HG03045 (cell line): ENCODE results near the gene HOXB13.
"Not testable (repeated sequence)": the region's sequence is repeated elsewhere in the genome, so short reads cannot be mapped to it uniquely, and the experiment has no call there.

Experiments used
- ATAC-seq: cut with Tn5 transposase; IDR thresholded peaks from one replicate; pipeline ENCODE4 v1.9.1; 2021; ENCODE audit warnings: mild to moderate bottlenecking, moderate library complexity; ENCODE audit not compliant: unreplicated experiment

Gene HOXB13

GRCh38 chr17:48726916-48727286 is 1.6 kb downstream of the HOXB13 start:
- ATAC-seq = no peak

- ATAC-seq = no peak
These were observed 2.2 kb downstream of the HOXB13 start for GRCh38 chr17:48726114-48726915.

GRCh38 chr17:48725288-48726064 is 3.1 kb downstream of the HOXB13 start:
- ATAC-seq = no peak

- ATAC-seq = no peak
These were observed 3.6 kb downstream of the HOXB13 start for GRCh38 chr17:48725004-48725287.

- ATAC-seq = no peak
These were observed 4.1 kb downstream of the HOXB13 start for GRCh38 chr17:48724251-48725003.

GRCh38 chr17:48723423-48724250 is 4.9 kb downstream of the HOXB13 start:
- ATAC-seq = no peak

DNA sequence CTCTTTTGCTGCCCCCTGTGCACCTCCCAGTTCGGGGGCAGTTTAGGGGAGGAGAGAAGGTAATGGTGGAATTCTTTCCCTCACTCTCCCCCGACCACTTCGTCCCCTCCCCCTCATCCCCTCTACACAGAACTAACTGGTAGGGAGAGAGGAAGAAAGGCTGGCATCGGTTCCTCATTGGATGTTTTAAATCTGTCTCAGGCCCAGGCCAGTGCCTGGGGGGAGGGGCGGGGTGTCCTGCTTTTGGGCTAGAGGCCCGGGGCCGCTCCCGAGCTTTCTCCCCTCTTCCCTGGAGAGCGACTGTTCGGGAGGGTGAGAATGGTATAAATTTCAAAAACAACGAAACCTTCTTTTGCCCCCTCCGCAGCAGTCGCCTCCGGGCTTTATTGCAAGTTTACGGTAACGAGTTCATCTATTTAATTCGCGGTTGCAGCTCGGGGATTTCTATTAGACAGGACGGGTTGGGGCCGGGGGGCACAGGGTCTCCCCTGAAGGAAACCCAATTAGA is 5.6 kb downstream of the HOXB13 start, which contains the start of gene PRAC2:
Gene PRAC2 (plus strand): TSS at position 271 of the 508 bp plus-strand sequence. CDS start 1,226 bp downstream, outside the sequence.
- ATAC-seq = no peak

DNA sequence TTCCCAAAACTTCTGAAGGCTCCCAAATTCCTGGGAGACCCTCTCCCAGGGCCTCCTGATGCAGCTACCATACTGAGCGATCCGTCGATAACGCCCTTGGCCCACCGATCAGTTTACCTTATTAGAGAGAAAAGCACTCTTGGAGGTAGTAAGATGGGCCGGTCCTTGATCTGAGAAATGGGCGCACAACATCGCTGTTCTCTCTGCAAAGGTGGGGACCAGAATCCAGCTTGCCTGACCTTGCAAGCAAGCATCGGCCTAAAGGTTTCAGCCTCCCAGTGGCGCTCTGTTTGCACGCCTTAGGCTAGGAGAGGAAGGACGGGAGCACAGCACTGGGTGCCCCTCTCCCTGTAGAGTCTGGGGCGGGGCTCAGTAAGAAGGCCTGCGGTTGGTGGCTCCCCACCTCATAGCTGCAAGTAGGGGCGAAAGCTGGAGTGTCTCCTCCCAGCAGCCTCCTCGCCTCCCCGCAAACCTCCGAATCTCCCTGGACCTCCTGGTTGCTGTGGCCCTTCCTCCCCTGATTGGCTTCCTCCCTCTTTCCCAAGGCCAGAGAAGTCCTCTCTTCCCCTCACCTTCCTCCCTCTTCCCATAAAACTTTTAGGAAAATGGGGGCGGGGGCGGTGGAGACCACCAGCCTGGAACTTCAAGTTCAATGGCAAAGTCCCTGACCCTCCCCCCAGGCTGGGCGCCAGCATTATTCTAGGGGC is 6.2 kb downstream of the HOXB13 start, which contains the start of gene PRAC1:
Gene PRAC1 (minus strand): TSS at position 318 of the 707 bp plus-strand sequence. CDS start 126 bp downstream, at position 192.
- ATAC-seq = no peak

DNA sequence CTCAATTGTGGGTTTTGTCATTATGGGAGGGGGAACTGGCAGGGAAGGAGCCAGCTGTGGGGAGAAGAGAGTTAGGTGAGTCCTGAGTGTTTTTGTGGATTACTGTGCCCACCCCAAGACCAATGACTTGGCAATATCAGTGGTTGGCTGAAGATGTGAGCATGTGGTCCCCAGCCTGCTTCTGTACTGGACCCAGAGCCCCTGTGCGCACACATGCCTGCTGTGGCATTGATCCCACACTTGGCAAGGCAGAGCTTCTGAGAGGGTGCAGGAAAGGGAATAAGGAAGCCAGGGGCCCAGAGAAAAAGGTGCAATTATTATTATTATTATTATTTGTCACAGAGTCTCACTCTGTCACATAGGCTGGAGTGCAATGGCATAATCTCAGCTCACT is 7.5 kb downstream of the HOXB13 start:
- no peak for ATAC-seq

DNA sequence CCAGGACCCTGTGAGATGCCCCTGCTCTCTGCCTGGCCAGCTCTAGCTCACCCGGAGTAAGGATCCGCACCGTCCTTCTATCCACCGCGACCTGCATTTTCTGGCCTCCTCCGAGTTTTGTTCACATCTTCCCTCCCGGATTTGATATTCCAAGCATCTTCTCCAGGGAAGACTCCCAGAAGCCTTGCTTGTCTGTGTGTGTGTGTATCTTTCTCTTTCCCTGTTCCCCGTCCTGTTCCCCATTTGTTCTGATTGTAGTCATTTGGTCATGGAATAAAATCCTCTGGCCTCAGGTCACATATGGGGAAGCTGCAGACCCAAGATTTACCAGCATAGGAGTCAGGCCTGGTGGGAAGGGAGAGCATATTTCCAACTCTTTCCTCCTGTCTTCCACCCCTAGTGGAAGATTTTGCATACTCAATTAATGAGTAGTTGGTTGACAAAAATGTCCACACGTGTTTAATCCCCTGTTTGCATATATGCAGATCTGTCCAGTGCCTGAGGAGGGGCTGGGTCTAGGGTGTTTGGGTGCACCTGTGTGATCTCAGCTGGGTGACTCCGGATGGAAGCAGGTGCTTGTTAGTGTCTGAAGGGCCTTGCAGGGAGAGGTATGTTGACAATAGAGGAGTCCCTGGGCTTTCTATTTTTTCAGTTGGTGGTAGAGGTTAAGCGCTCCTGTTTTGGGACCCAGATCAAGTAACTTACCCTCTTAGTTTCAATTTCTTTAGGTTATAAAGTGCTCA is 8.1 kb downstream of the HOXB13 start:
- no peak for ATAC-seq

DNA sequence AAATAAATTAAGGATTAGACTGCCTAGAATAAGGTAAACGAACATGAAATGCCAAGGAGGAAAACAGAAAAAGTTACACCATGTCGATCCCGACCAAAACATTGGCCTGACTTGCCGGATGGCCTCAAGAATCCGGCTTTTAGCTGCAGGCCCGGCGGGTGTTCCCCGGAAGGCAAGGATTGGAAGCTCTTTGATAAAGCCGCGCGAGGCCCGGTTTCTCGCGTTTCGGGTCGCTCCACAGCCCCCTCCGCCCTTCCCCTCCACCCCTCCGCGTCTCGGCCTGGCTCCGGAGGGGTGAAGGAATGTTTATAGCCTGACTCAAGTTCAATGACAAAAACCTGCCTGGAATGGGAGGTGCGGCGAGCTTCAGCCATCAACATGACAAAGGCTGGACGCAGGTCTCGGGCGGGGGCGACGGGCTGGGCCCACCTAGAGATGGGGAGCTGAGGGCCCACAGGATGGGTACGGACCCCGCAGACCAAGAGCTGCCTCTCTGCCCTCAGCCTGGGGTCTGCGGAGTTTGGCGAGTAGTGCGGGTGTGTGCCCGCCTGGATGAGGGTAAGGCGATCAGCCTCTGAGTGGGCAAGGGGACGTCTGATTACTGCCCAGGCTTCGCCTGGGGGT is 8.8 kb downstream of the HOXB13 start:
- ATAC-seq = no peak

GRCh38 chr17:48718761-48719641 is 9.5 kb downstream of the HOXB13 start:
- ATAC-seq = no peak

DNA sequence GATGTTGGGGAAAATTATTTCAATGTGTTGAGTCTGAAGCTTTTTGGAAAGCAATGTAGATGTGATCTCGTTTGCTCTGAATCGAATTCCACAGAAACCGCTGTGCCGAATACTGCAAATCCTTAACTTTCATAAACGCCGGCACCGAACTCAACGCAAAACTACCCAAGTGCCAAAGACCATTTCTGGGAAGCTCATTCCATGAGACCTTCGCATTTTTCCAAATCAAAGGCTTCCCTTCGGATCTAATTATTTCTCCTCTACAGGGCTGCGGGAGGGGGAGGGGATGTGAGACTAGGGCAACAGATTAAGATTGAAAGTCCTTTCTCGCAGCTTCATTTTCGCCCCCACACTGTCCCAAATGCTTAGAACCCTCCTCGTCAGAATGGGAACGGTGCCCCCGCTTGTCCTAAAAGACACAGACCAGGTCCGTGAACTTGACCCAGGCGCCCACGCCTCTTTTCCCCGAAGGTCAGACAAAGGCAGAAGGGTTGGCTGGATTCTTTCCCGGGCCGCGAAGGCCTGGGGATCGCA is 10.3 kb downstream of the HOXB13 start:
- no peak for ATAC-seq

- no peak for ATAC-seq
These were observed 11.0 kb downstream of the HOXB13 start for GRCh38 chr17:48717367-48718226.

DNA sequence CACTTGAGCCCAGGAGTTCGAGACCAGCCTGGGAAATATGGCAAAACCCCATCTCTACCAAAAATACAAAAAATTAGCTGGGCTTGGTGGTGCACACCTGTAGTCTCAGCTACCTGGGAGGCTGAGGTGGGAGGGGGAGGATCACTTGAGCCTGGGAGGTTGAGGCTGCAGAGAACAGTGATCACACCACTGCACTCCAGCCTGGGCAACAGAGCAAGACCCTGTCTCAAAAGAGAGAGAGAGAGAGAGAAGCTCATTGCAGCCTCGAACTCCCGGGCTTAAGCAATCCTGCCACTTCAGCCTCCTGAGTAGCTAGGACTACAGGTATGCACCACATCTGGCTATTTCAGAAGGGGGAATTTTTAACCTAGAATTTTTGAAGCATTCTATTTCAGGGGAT is 12.0 kb downstream of the HOXB13 start:
- not testable (repeated sequence) for ATAC-seq
